SW480 (cell line): ENCODE results near the gene SLC48A1.
"Not testable (repeated sequence)": the region's sequence is repeated elsewhere in the genome, so short reads cannot be mapped to it uniquely, and the experiment has no call there.

Experiments
- DNase-seq: peaks from one replicate; pipeline ENCODE4 v3.0.0-alpha.2; 2016; ENCODE audit warnings: low spot score

The SLC48A1 gene

GRCh38 chr12:47811581-47812484, 38.8 kb downstream of the SLC48A1 start:
- DNase-seq: no peak

- DNase-seq: peak; percentile 66
These were observed 39.9 kb downstream of the SLC48A1 start for GRCh38 chr12:47812797-47813510.

GRCh38 chr12:47813511-47814196, 40.6 kb downstream of the SLC48A1 start:
- no peak for DNase-seq

- DNase-seq: no peak
These were observed 41.6 kb downstream of the SLC48A1 start for GRCh38 chr12:47814539-47815170.

GRCh38 chr12:47815447-47815846, 42.4 kb downstream of the SLC48A1 start:
- DNase-seq: not testable (repeated sequence)

GRCh38 chr12:47816403-47817271, 43.6 kb downstream of the SLC48A1 start:
- no peak for DNase-seq

- no peak for DNase-seq
These were observed 44.4 kb downstream of the SLC48A1 start for GRCh38 chr12:47817272-47818006.

GRCh38 chr12:47818007-47818376, 45.0 kb downstream of the SLC48A1 start:
- DNase-seq: no peak

- DNase-seq: no peak
These were observed 45.6 kb downstream of the SLC48A1 start for GRCh38 chr12:47818467-47819137.

- peak; percentile 38 for DNase-seq
These were observed 46.3 kb downstream of the SLC48A1 start for GRCh38 chr12:47819138-47819895.

GRCh38 chr12:47819896-47820630, 47.0 kb downstream of the SLC48A1 start, which contains the start of gene HDAC7:
Gene HDAC7, minus strand, starts transcription at chr12:47819903. Its CDS starts 118 bp downstream, at chr12:47819785.
- peak; percentile 74 for DNase-seq

- DNase-seq: peak; percentile 90
These were observed 47.8 kb downstream of the SLC48A1 start for GRCh38 chr12:47820631-47821345.

GRCh38 chr12:47821346-47821706, 48.3 kb downstream of the SLC48A1 start:
- DNase-seq: peak; percentile 43

GRCh38 chr12:47822401-47822800, 49.4 kb downstream of the SLC48A1 start:
- DNase-seq: no peak

- no peak for DNase-seq
These were observed 49.8 kb downstream of the SLC48A1 start for GRCh38 chr12:47822863-47823262.

- DNase-seq: no peak
These were observed 50.5 kb downstream of the SLC48A1 start for GRCh38 chr12:47823422-47824086.

- peak; percentile 29 for DNase-seq
These were observed 51.2 kb downstream of the SLC48A1 start for GRCh38 chr12:47824198-47824597.
